ENCODE data around the gene KIF5C. TPM values are rescaled to one million over a fixed set of nuclear protein-coding genes. Genes with fewer than 3 reads are reported as not detected.

Gene KIF5C
- total RNA-seq, 2 experiments from 2014 or later = 13.5 to 14.1 TPM

- ATAC-seq (peak; percentile 93), DNase-seq (peak; percentile 28)
- Mint-ChIP-seq H3K4me1 (peaks cover 14% of the 10 kb centered on the region), H3K4me3 (no peak overlapping the region), H3K27ac (no peak overlapping the region), H3K27me3 (peaks cover 15% of the 10 kb centered on the region), H3K36me3 (ENCODE audit: low read depth) (no peaks in the 10 kb centered on the region), H3K9me3 (ENCODE audit: low read depth) (no peaks in the 10 kb centered on the region)
- intact Hi-C loops (cut with DNase I, micrococcal nuclease) = no loop called here
- ChIA-PET POLR2A (no interaction called here), CTCF (interaction anchor here (0.6 kb wide), 1 partner anchor 722 kb away, joined by 3 read pairs; no protein-coding TSS in a partner anchor)
These were observed 194.2 kb downstream of the KIF5C start for GRCh38 chr2:149068996-149069888.

- CTCF ChIA-PET = interaction anchor here (0.5 kb wide), 1 partner anchor 98 kb away, joined by 3 read pairs; no protein-coding TSS in a partner anchor
- POLR2A ChIA-PET = no interaction called here
- no peak overlapping the region for H3K27ac Mint-ChIP-seq
- no peaks in the 10 kb centered on the region for H3K36me3 Mint-ChIP-seq (ENCODE audit: low read depth)
- peaks cover 17% of the 10 kb centered on the region for H3K27me3 Mint-ChIP-seq
- no peak for ATAC-seq
- H3K4me3 Mint-ChIP-seq = no peak overlapping the region
- peaks cover 14% of the 10 kb centered on the region for H3K4me1 Mint-ChIP-seq
- H3K9me3 Mint-ChIP-seq (ENCODE audit: low read depth) = no peaks in the 10 kb centered on the region
- no peak for DNase-seq
- intact Hi-C loops (cut with DNase I, micrococcal nuclease) = no loop called here
These were observed 195.8 kb downstream of the KIF5C start for GRCh38 chr2:149070681-149071320.

- intact Hi-C loops (cut with DNase I, micrococcal nuclease) = no loop called here
- ChIA-PET CTCF (no interaction called here), POLR2A (no interaction called here)
- Mint-ChIP-seq H3K4me3 (no peak overlapping the region), H3K36me3 (ENCODE audit: low read depth) (no peaks in the 10 kb centered on the region), H3K9me3 (ENCODE audit: low read depth) (no peaks in the 10 kb centered on the region), H3K4me1 (peaks cover 1% of the 10 kb centered on the region), H3K27me3 (peaks cover 14% of the 10 kb centered on the region), H3K27ac (no peak overlapping the region)
- DNase-seq (no peak), ATAC-seq (no peak)
These were observed 200.1 kb downstream of the KIF5C start for GRCh38 chr2:149075105-149075504.

GRCh38 chr2:149075853-149076252 is 200.8 kb downstream of the KIF5C start:
- intact Hi-C loops (cut with DNase I, micrococcal nuclease) = no loop called here
- Mint-ChIP-seq H3K27me3 (peaks cover 13% of the 10 kb centered on the region), H3K36me3 (ENCODE audit: low read depth) (no peaks in the 10 kb centered on the region), H3K4me3 (no peak overlapping the region), H3K9me3 (ENCODE audit: low read depth) (no peaks in the 10 kb centered on the region), H3K27ac (no peak overlapping the region), H3K4me1 (no peaks in the 10 kb centered on the region)
- CTCF ChIA-PET = no interaction called here
- POLR2A ChIA-PET = no interaction called here
- ATAC-seq = no peak
- DNase-seq = no peak

Other genes with a start within 250 kb of the KIF5C start
- 10 to 100 TPM; 20.8 to 25.7 TPM for gene EPC2, start 230.5 kb upstream of the KIF5C start, total RNA-seq
- gene LYPD6B, start 163.5 kb downstream of the KIF5C start, total RNA-seq = not detected